Ovary (tissue), 9 donors: ENCODE results near the gene KDM6A. TPM values are rescaled to one million over a fixed set of nuclear protein-coding genes. Genes with fewer than 3 reads are reported as not detected.
"Not testable (repeated sequence)": the region's sequence is repeated elsewhere in the genome, so short reads cannot be mapped to it uniquely, and the experiment has no call there.

ENCODE experiments used
- DNase-seq, 5 donors: peaks; one replicate each; pipeline ENCODE4 v3.0.0-alpha.2; 2019 to 2020
- H3K27ac ChIP-seq, 2 donors: fragments of 200-600 bp; one replicate each; pipeline versions ENCODE4 v1.5.1 to v1.8.0; 2019 to 2022
- H3K27me3 ChIP-seq: fragments of 200-600 bp; one replicate; pipeline ENCODE4 v1.8.0; 2022
- H3K36me3 ChIP-seq: fragments of 200-600 bp; sonication (generic); one replicate; pipeline ENCODE4 v1.5.1; 2019
- H3K4me1 ChIP-seq: one replicate; pipeline ENCODE4 v1.8.1; 2013; ENCODE audit warnings: mild to moderate bottlenecking, moderate library complexity; ENCODE audit not compliant: insufficient read depth
- H3K4me3 ChIP-seq: fragments of 200-600 bp; sonication (generic); one replicate; pipeline ENCODE4 v1.5.1; 2017
- H3K9me3 ChIP-seq, 2 donors: fragments of 200-600 bp in 1 of 2; sonication (generic) in 1 of 2; one replicate each; pipeline versions ENCODE4 v1.5.1 to v1.8.1; 2013 to 2019; ENCODE audit warnings: mild to moderate bottlenecking in 1 of 2, moderate library complexity in 1 of 2
- CTCF ChIP-seq, 3 donors: fragments of 450-650 bp in 2 of 3; fragments of 200-600 bp in 1 of 3; IDR thresholded peaks; one replicate each; pipeline versions ENCODE4 v1.5.1 to v1.8.0; 2016 to 2022; ENCODE audit warnings: antibody characterized with exemption in 3 of 3, mild to moderate bottlenecking in 1 of 3
- EP300 ChIP-seq: sonication (generic); formaldehyde crosslinking; IDR thresholded peaks from one replicate; pipeline ENCODE4 v1.6.1; 2017; ENCODE audit warnings: antibody characterized with exemption
- POLR2A ChIP-seq: fragments of 450-650 bp; IDR thresholded peaks from one replicate; pipeline ENCODE4 v1.6.1; 2017; ENCODE audit warnings: antibody characterized with exemption, mild to moderate bottlenecking, moderate library complexity
- WGBS, 3 donors: extraction: QIAGEN DNeasy Blood & Tissue Kit in 1 of 3; methylation state at CpG; one replicate each; pipeline versions ENCODE4 v1.1.5 to v1.1.7; 2013 to 2017; 5-methylcytosine and 5-hydroxymethylcytosine counted together
- intact Hi-C, 4 donors: fragments of 100-400 bp; cut with DNase I; formaldehyde crosslinking; loops; one replicate each; pipeline versions ENCODE4 v1.11.0 to v1.15.1; 2022 to 2023
- polyA plus RNA-seq, 2 donors: library from polyadenylated mRNA; stranded (reverse); fragments of 200-250 nt in 1 of 2; fragments of 350-450 nt in 1 of 2; fragmentation: Illumina TruSeq in 1 of 2; extraction: RNeasy Lipid Tissue Mini Kit (QIAGEN cat#74804) in 1 of 2; gene quantifications; one replicate each; pipeline ENCODE4 v1.2.3, GENCODE V29; 2013 to 2014
- total RNA-seq, 7 donors: library from RNA; depleted of rRNA in 2 of 7; stranded (reverse); fragments of >200 nt in 2 of 7; fragmentation: NEBNext Ultra II Directional in 3 of 7; extraction: Animal tissue kit (Norgen Biotek cat#: 25700) in 3 of 7; gene quantifications; one replicate each; pipeline versions ENCODE4 v1.1.0 to v1.2.4, GENCODE V29; 2016 to 2023
- donor health status: DM: no; HTN: no; CAD: no; lungs with moderate emphysema.
- donor health status: DM: no; HTN: no; CAD: no.
- donor health status: Bipolar disorder and iron deficiency.
- donor health status: DM: yes; HTN: yes; CAD: no.
- donor health status: DM: no; HTN: no; CAD: no.
- donor health status: DM: yes; HTN: yes; CAD: no.

The KDM6A gene
- total and polyA plus RNA-seq, 9 donors, result 19.8 to 56.2 (median 42.1) TPM

- TF ChIP-seq POLR2A (no peak), CTCF (IDR thresholded peaks at IDR 0.05) (no peak), EP300 (no peak)
- intact Hi-C loops, result no loop called here
Observed at GRCh38 chrX:45050558-45050957, 177.6 kb downstream of the KDM6A start.

GRCh38 chrX:45056428-45057145 lies 183.6 kb downstream of the KDM6A start:
- WGBS, 3 donors, result 52 to 76% (median 54%) methylated on average over 2 of the region's 2 CpGs

More at GRCh38 chrX:45050558-45050957, 177.6 kb downstream of the KDM6A start:
- Histone ChIP-seq H3K27me3 (no peaks in the 10 kb centered on the region), H3K27ac (no peak overlapping the region), H3K4me1 (no peaks in the 10 kb centered on the region), H3K36me3 (no peaks in the 10 kb centered on the region), H3K9me3 (no peaks in the 10 kb centered on the region), H3K4me3 (no peak overlapping the region)
- DNase-seq, result no peak

GRCh38 chrX:45059906-45060305 lies 186.9 kb downstream of the KDM6A start:
- DNase-seq, H3K4me3 ChIP-seq, H3K36me3 ChIP-seq, H3K27ac ChIP-seq, intact Hi-C loops, H3K27me3 ChIP-seq, H3K9me3 ChIP-seq, H3K4me1 ChIP-seq: not testable (repeated sequence)
- WGBS, 3 donors, result 82 to 92% (median 84%) methylated on average over 2 of the region's 2 CpGs

More at GRCh38 chrX:45056428-45057145, 183.6 kb downstream of the KDM6A start:
- Histone ChIP-seq H3K27me3 (no peaks in the 10 kb centered on the region), H3K27ac (no peak overlapping the region), H3K9me3 (no peaks in the 10 kb centered on the region), H3K4me3 (no peak overlapping the region), H3K4me1 (no peaks in the 10 kb centered on the region), H3K36me3 (no peaks in the 10 kb centered on the region)
- intact Hi-C loops, result no loop called here
- DNase-seq, result no peak
- no peak for TF ChIP-seq CTCF (IDR thresholded peaks at IDR 0.05)
- TF ChIP-seq POLR2A, result no peak
- no peak for TF ChIP-seq EP300

- Histone ChIP-seq H3K9me3 (no peaks in the 10 kb centered on the region), H3K36me3 (no peaks in the 10 kb centered on the region), H3K27ac (no peak overlapping the region), H3K4me3 (no peak overlapping the region), H3K4me1 (peaks cover 1% of the 10 kb centered on the region), H3K27me3 (no peaks in the 10 kb centered on the region)
- WGBS, 3 donors, result 96% methylated on average over 11 of the region's 11 CpGs
- intact Hi-C loops, result no loop called here
- DNase-seq, result no peak
- TF ChIP-seq EP300 (no peak), CTCF (IDR thresholded peaks at IDR 0.05) (no peak), POLR2A (no peak)
Observed at GRCh38 chrX:45063319-45064095, 190.5 kb downstream of the KDM6A start.

GRCh38 chrX:45068569-45068968 lies 195.6 kb downstream of the KDM6A start:
- WGBS, 3 donors, result 96 to 97% (median 96%) methylated on average over 4 of the region's 4 CpGs
- no peak overlapping the region for H3K27ac ChIP-seq
- H3K4me3 ChIP-seq, result no peak overlapping the region
- no peaks in the 10 kb centered on the region for H3K36me3 ChIP-seq
- DNase-seq, result no peak
- TF ChIP-seq CTCF (IDR thresholded peaks at IDR 0.05), result no peak
- no peak for TF ChIP-seq EP300
- no peak for TF ChIP-seq POLR2A
- H3K27me3 ChIP-seq, result no peaks in the 10 kb centered on the region
- H3K9me3 ChIP-seq, result no peaks in the 10 kb centered on the region
- intact Hi-C loops, result no loop called here
- H3K4me1 ChIP-seq, result peaks cover 1% of the 10 kb centered on the region
